GM19463 (cell line): Measurements from ENCODE around the gene GPR35.

Experiments
- ATAC-seq: cut with Tn5 transposase; IDR thresholded peaks from one replicate; pipeline ENCODE4 v1.9.1; 2021; ENCODE audit warnings: mild to moderate bottlenecking, moderate library complexity; ENCODE audit not compliant: unreplicated experiment

GPR35 gene, protein sequence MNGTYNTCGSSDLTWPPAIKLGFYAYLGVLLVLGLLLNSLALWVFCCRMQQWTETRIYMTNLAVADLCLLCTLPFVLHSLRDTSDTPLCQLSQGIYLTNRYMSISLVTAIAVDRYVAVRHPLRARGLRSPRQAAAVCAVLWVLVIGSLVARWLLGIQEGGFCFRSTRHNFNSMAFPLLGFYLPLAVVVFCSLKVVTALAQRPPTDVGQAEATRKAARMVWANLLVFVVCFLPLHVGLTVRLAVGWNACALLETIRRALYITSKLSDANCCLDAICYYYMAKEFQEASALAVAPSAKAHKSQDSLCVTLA

DNA sequence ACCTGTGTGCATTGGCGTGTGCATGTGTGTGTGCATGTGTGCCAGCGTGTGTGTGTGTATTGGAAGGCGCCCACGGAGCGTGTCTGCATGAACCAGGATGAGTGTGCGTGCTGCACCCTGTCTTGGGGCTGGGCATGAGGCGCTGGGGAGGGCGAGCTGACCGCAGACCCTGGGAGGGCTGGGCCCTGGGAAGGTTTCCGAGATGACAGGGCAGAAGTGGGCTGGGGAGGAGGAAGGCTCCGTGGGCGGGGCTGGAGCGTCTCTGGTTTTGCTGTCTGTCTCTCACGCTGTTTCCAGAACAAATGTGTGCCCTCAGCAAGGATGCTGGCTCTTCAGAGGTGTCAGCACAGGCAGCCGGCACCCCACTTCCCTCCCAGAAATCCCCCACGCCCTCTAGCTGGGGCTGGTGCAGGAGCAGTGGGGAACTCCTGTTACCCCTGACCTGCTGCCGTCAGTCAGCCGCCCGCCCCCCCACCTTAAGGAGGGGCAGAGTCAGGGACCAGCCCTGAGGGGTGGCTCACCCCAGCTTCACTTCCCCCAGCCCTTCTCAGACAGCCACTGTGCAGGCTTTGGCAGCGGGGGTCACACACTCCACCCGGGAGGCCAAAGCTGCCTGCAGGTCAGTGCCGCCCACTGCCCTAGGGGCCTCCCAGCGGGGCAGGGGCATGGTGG, at the start of gene GPR35:
GPR35 (plus strand) TSS at position 531 of the 672 bp plus-strand sequence. CDS start 4,473 bp downstream, outside the sequence.
- peak; percentile 45 for ATAC-seq

DNA sequence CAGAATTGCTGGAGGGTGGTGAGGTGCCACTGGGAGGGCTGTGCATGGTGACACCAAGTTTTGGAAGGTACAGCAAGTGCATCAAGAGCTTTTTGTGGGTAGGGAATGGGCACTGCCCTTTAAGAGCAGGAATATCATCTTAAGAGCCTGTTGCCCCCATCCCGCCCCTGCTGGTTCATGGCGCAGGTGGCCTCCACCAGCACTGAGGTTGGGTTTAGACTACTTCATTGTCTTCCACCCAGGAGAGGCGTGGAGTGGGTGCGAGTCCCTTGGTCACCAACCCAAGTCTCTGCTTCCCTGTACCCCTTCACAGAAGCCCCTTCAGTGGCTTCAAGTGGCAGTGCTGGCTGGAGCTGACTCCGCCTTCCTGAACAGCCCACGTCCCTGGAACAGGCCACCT, 49.2 kb upstream of the GPR35 start:
- ATAC-seq, result no peak

DNA sequence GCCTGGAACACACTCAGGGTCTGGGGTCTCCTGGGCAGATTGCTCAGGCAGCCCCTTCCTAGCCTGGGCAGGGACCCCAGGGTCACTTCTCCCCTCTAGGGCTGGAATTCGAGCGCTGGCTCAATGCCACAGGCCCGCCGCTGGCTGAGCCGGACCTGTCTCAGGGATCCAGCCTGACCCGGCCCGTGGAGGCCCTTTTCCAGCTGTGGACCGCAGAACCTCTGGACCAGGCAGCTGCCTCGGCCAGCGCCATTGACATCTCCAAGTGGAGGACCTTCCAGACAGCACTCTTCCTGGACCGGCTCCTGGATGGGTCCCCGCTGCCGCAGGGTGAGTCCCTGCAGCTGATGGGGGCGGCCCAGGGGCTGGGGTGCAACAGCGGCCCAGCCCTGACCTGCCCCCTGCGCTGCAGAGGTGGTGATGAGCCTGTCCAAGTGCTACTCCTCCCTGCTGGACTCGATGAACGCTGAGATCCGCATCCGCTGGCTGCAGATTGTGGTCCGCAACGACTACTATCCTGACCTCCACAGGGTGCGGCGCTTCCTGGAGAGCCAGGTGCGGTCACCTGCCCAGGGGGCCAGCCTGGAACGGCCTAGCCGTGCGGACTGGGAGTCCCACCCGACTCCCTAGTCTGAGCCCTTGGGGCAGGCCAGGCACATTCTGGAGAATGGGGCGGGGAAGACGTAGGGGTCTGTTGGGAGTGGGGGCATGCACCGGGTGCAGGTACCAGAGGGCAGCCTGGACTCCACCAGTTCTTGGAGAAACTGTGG, 48.7 kb upstream of the GPR35 start:
- no peak for ATAC-seq

DNA sequence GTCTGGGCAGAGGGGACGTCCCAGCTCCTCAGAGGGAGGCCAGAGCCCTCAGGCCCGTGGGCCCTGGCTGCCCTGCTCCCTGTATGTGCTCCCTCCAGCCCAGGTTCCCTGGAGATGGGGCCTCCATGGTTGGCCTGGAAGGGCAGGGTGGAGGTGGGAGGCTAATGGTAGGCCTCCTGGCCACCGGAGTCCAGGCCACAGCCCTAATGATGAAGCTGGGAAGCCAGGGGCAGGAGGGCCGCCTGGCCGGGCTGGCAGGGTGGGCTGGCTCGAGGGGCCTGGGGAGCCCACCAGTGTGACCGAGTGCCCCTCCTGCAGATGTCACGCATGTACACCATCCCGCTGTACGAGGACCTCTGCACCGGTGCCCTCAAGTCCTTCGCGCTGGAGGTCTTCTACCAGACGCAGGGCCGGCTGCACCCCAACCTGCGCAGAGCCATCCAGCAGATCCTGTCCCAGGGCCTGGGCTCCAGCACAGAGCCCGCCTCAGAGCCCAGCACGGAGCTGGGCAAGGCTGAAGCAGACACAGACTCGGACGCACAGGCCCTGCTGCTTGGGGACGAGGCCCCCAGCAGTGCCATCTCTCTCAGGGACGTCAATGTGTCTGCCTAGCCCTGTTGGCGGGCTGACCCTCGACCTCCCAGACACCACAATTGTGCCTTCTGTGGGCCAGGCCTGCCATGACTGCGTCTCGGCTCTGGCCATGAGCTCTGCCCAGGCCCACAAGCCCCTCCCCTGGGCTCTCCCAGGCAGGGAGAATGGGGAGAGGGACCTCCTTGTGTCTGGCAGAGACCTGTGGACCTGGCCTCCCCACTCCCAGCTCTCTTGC, 47.8 kb upstream of the GPR35 start:
- ATAC-seq, result no peak

DNA sequence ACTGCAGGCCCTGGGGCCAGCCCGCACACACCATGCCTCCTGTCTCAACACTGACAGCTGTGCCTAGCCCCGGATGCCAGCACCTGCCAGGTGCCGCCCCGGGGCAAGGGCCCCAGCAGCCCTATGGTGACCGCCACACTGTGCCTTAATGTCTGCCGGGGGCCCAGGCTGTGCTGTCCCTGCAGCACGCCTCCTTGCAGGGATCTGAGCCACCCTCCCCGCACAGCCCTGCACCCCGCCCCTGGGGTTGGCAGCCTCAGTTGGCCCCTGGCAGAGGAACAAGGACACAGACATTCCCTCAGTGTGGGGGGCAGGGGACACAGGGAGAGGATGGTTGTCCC, 47.2 kb upstream of the GPR35 start:
- no peak for ATAC-seq

DNA sequence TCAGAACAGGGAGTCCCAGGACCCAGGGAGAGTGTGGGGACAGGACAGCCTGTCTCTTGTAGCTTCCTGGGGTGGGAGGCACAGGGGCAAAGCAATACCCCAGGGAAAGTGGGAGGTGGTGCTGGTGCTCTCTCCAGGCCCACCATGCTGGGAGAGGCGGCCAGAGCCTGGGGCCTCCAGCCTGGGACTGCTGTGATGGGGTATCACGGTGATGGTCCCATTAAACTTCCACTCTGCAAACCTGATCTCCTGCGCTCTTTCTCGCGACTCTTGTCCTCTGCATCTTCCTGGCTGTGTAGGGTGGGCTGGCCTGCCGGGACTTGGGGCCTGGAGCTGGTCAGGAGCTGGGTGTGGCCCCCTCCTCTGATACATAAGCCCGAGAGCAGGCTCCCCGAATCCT, 46.8 kb upstream of the GPR35 start:
- no peak for ATAC-seq

DNA sequence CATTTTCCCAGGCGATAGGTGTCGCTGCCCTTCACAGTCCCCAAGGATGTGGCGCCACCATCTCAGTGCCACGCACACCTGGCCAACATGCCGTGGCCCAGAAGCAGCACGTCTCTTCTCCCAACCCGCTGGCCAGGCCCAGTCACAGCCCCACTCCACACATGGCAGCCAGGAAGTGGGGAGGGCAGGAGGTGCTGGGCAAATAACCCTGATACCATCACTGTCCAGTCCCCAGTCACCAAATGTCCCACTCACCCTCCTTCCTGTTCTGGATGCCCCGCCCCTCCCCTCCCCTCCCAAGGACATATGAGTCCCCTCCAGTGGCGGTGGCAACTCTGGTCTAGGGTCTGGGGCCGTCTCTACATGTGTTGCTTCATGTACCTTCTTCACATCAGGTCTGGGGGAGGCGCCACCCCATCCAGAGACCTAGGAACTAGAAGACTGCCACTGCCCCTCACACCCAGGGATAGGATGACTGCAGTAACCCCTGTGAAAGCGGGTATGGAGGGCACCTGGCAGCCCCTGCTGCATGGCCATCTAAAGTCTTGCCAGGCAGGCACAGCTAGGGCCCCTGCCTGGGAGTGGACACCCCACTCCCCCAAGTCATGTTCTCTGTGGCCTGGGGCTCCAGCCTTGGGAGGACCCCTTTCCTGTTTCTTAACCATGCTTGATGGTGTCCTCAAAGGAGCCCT, 46.1 kb upstream of the GPR35 start:
- no peak for ATAC-seq

DNA sequence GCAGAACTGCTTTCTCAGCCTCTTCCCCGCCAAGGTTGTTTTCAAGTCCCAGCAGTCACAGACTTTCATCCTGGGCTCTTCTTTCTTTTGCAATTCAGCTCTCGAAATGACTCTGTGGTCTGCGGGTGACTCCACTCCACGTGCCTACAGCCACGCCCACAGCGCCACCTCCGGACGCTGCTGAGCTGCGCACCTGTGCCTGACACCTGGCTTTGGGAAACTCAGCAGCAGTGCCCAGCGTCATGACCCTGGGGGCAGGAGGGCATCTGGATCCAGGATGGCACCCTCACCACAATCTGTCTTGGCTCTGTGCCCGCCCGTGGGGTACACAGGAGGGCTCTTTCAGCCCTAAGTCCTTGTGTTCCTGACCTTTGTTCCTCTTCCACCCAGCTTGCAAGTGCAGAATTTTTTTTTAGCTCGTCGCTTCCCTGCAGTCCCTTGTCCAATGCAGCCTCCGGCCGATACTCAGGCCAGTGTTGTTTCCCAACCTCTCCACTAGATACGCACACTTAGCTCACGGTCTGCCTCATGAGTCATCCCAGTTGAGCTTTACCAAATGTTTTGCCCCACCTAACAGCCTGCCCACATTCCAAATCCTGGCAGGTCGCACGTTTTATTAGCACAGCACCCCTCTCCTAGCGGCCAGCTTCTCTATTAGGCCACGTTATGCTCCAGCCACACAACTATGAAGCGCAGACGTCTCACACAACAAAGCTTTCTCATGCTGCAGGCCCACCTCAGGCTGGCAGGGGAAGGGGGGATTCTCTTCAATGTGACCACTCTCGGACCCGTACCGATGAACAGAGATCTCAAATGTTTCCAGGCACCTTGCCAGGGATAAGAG, 45.3 kb upstream of the GPR35 start:
- ATAC-seq, result peak; percentile 40

DNA sequence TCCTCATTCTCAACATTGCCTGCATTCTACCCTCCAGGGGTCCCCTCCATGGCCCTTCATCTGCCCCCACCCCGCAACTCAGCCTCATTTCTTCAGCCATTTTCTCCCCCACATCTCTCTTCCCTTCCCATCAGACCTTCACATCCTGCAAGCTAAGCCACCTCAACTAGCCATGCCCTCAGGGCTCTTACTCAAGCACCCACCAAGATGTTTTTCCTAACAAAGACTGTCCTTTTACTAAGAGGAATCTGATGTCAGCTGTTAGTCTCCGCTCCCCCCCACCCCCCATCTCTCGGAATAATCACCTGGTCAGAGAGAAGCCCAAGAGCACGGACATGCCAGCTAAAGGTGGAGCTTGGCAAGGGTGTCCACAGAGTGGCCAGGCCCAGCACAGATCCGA, 43.5 kb upstream of the GPR35 start:
- ATAC-seq, result no peak

DNA sequence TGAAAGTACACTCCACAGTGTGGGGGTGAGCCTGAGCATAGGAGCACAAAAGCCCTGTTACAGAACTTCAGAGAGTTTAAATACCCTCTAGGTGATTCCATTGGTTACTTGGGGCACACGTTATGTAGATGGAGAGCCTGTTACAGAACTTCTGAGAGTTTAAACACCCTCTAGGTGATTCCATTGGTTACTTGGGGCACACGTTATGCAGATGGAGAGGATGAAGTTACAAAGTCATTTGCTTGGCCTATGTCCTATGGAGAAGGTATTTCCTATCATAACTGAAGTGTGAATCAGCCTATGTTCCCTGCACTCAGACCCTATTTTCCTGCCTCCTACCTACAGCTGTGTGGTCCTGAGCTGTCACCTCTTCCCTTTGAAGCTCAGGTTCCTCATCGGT, 42.5 kb upstream of the GPR35 start:
- no peak for ATAC-seq

DNA sequence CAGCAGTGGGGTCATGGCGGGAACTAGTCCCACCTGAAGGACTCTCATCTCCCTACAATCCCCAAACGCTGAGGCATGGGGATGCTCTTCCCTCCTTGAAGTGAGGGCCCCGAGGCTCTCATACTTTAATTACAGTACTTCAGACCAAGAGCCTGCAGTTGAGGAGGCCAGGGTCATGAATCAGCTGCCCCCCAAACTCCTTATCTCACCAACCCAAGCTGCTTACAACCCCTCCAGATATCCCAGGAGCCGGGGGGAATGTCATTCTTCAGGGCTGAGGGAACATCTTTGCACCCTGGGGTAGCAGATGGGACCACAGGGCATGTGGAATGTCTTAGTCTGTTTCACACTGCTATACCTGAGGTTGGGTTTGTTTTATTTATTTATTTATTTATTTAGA, 41.5 kb upstream of the GPR35 start:
- ATAC-seq, result no peak

DNA sequence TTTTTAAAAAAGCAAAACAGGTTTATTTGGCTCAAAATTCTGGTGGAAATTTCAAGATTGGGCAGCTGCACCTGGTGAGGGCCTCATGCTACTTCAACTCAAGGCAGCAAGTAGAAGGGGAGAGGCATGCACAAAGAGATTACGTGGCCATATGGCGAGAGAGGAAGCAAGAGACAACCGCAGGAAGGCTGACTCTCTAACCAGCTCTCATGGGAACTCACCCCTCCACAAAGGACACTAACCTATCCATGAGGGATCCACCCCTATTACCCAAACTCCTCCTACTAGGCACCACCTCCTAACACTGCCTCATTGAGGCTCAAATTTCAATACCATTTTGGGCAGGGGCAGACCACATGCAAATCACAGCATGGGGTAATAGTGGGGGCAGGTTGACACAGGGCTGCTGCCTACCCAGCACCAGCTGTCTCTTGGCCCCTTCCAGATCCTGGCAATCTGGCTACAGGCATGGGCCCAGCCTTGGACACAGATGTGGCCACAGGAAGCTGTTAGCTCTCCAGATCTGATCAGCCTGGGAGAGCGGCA, 40.7 kb upstream of the GPR35 start:
- peak; percentile 48 for ATAC-seq

DNA sequence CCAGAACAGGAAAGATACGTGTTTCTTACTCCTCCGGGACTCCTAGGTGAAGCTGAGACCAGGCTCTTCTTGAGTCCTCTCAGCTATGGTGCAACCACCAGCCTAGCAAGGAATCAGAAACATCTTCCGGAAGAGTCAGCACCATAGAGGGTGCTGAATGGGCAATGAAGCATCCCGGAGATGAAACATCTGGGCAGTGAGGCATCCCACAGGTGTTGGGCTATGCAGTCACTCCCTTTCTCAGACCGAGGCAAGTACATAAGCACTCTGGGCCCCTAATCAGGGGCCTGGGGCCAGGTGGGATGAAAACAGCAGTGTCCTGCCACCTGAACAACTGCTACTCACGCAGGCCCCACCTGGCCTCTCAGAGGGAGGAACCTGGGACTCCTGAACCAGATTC, 40.2 kb upstream of the GPR35 start:
- peak; percentile 20 for ATAC-seq

DNA sequence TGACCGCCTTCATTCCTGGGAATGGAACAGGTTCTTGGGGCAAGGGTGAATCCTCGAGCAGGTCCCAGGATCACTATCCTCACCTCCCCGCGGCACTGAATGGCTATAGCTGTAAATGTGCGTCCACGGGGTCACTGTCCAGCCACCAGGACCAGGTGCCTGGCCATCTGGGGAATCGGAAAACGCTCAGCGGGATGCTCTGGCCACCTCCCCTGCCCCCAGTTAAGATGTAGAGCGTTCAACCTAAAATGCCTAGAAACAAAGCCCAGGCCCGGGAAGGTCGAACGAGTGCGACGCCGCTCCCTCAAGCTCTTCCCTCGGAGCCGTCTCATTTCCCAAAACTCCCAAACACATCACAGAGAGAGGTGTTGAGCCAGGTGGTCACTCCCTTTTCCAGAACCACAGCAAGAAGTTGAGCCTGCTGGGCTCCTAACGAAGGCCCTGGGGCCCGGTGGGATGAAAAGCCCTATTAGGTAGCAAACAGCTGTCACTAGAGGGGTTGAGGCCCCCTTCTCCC, 39.5 kb upstream of the GPR35 start:
- ATAC-seq, result no peak

DNA sequence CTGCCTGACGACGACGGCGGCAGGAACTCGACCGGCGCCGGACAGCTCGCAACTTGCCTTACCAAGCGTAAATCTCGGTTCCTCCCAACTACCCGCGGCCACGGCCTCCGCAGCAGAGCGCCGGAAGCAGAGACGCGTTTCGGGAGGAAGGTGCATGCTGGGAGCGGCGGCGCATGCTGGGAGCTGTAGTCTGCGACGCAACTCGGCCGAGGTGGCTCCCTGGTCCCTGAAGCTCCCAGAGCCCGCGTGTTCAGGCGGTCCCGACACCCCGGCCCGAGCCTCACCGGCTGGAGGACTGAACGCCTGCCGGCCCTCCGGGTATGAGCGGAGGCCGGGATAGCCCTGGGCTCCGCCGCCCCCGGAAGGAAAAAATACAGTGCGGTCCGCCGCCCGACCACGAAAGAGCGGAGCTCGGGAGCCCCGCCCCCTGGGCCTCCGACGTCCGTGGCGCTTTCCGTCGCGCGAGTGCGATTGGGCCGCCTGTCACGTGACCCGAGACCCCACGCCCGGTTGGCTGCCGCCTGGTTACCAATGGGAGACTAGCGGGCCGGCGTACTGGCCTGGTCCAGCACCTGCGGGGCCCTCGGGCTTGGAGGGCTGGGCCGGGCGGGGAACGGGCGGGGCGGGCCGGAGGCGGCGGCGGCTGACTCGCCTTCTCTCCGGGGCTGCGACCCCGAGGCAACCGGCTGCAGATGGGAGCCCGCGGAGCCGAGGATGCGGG, 38.9 kb upstream of the GPR35 start, which contains the start of gene CAPN10:
CAPN10 (plus strand) TSS at position 537 of the 721 bp plus-strand sequence; CDS start at position 715, 178 bp downstream.
- peak; percentile 57 for ATAC-seq

DNA sequence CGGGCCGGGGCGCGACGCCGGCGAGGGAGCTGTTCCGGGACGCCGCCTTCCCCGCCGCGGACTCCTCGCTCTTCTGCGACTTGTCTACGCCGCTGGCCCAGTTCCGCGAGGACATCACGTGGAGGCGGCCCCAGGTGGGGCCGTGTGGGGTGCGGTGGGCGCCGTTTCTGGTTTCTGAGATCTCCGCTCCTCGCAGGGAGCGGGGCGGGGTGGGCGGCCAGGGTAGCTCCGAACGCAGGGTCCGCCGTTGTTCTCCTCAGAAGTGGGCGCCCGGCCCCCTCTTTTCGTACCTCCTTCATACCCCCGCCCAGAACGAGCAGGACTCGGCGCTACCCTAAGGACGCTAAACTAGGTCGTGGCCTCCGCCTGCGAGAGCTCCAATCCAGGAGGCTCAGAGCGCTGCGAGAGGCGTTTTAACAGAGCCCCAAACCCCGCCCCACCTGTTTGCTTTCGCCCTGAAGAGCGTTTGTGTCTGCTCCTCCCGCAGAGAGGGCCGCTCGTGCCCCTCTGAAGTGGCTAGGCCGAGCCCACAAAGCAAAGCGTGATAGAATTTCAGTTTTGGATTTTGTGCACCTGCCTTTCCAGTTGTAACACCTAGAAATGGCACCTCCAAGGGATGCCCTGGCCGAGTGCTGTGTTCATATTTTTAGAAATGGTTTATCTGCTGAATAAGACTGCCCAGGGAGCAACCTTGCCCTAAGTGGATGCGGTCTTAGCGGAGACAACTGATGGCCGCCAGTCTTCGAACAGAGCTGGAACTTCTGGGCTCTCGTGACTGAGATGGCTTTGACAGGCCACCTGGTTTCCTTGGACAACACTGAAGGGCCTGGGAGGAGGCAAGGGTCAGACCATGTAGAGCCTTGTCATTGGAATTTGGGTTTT, 38.1 kb upstream of the GPR35 start:
- peak; percentile 1 for ATAC-seq

DNA sequence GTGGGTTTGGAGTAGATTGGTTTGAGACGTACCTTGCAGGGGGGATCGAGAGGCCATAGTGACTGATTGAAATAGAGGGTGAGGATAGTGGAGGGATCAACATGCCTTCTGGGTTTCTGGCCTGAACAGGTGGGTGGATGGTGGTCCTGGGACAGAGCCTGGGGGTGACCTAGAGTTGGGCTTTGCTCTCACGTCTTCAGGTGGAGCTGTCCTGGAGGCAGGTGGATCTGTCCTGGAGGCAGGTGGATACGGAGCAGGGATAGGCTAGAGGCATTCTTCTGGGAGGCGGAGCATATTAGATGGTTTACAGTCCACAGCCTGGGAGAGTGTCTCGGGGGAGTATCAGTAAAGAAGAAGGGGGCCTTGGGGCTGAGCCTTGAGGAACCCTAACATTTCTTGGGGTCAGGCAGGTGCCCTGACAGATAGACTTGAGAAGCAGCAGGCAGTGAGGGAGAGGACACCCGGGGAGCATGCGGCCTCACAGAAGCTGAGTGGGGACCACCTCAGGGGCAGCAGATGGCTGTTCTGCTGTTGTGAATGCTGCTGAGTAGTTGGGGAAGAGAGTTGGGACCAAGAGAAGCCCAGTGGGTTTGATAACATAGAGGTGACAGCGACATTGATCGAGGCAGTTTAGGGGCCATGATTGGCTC, 37.1 kb upstream of the GPR35 start:
- no peak for ATAC-seq
